MCF 10A (cell line): ENCODE measurements around the gene SSH2. TPM values are rescaled to one million over a fixed set of nuclear protein-coding genes. Genes with fewer than 3 reads are reported as not detected.

Experiments used
- BruUV-seq: library from RNA; stranded (reverse); fragments of 400-500 nt; replicated peaks from 2 replicates; lab custom pipeline; 2021; lab: Mats Ljungman, UMichigan
- CTCF ChIA-PET: fragments of 300-600 bp; sonication (Branson Sonifier 250); formaldehyde crosslinking; extraction: SDS; loops from one replicate; lab custom pipeline; 2021; ENCODE audit warnings: antibody characterized with exemption, inconsistent platforms; lab: Yijun Ruan, JAX
- POLR2A ChIA-PET: fragments of 300-600, 350-650 bp; sonication (Branson Sonifier 250); formaldehyde crosslinking; extraction: SDS; loops from one replicate; lab custom pipeline; 2020; ENCODE audit warnings: antibody characterized with exemption, inconsistent platforms; lab: Yijun Ruan, JAX
- DNase-seq: peaks from one replicate; pipeline ENCODE4 v3.0.0-alpha.2; 2018; ENCODE audit not compliant: unreplicated experiment
- H3K27ac Mint-ChIP-seq: one replicate; pipeline ENCODE4 v1.8.0; 2022; ENCODE audit warnings: mild to moderate bottlenecking, low read depth, mixed read lengths; ENCODE audit not compliant: unreplicated experiment
- H3K27me3 Mint-ChIP-seq: one replicate; pipeline ENCODE4 v1.8.0; 2022; ENCODE audit warnings: mixed read lengths; ENCODE audit not compliant: insufficient read depth, unreplicated experiment
- H3K36me3 Mint-ChIP-seq: one replicate; pipeline ENCODE4 v1.8.0; 2022; ENCODE audit warnings: mild to moderate bottlenecking, moderate library complexity, mixed read lengths; ENCODE audit not compliant: insufficient read depth, unreplicated experiment
- H3K4me1 Mint-ChIP-seq: one replicate; pipeline ENCODE4 v1.8.0; 2022; ENCODE audit warnings: mixed read lengths; ENCODE audit not compliant: insufficient read depth, unreplicated experiment
- H3K4me3 Mint-ChIP-seq: one replicate; pipeline ENCODE4 v1.8.0; 2022; ENCODE audit warnings: mild to moderate bottlenecking, moderate library complexity, mixed read lengths; ENCODE audit not compliant: unreplicated experiment
- H3K9me3 Mint-ChIP-seq: one replicate; pipeline ENCODE4 v1.8.0; 2022; ENCODE audit warnings: mixed read lengths; ENCODE audit not compliant: unreplicated experiment
- intact Hi-C: fragments of 100-400 bp; cut with micrococcal nuclease; formaldehyde crosslinking; loops from 2 replicates; pipeline ENCODE4 v1.14.1; 2022
- total RNA-seq: library from RNA; stranded (reverse); gene quantifications from 2 replicates; pipeline ENCODE4 v1.2.3, GENCODE V29; 2022
- TF ChIP-seq, protein P1 (sequence below): fragments of 200-600 bp; IDR thresholded peaks from one replicate; pipeline ENCODE4 v1.8.0; 2022; ENCODE audit warnings: antibody characterized with exemption, mild to moderate bottlenecking; ENCODE audit not compliant: unreplicated experiment

SSH2 gene
- total RNA-seq, 1 experiment from 2014 or later, result 21.9 TPM

DNA sequence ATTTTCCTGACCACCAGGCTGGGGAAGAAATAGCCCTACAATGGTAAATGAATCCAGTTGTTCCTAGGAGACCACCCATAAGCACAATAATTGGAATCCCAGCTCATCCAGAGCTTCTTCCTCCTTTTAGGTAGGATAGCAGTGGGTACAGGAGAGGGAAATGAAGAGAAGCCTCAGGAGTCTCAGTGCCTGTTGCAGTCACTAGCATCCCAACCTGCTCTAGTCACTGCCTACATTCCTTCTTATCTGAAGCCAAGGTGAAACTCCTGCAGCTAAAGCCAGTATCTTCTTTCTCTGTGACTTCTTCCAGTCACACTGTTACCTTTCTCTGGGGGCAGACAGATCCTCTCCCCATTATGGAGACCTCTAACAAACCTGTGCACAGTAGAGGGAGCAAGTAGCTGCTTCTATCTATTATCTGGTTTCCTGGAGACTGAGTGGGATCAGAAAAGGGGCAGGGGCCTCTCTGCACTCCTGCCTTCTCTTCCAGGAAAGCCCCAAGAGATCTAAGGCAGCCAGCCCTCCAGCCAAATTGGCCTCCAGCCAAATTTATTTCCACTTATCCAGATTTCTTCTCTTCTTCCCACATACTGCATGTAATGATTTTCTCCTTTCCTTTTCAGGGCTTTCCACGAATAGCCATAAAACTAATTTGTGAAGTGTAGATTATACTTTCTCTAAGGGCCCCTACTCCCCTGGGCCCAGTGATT lies 85.5 kb downstream of the SSH2 start:
- no peak overlapping the region for H3K4me3 Mint-ChIP-seq
- CTCF ChIA-PET, result no interaction called here
- POLR2A ChIA-PET, result interaction anchor here (0.7 kb wide), 1 partner anchor 9 kb away, joined by 3 read pairs; no protein-coding TSS in a partner anchor
- intact Hi-C loops, result no loop called here
- H3K27ac Mint-ChIP-seq, result no peak overlapping the region
- no peak for DNase-seq
- H3K36me3 Mint-ChIP-seq, result peaks cover 5% of the 10 kb centered on the region
- BruUV-seq, result no TSS peak
- H3K4me1 Mint-ChIP-seq, result peaks cover 11% of the 10 kb centered on the region
- TF ChIP-seq, protein P1, sequence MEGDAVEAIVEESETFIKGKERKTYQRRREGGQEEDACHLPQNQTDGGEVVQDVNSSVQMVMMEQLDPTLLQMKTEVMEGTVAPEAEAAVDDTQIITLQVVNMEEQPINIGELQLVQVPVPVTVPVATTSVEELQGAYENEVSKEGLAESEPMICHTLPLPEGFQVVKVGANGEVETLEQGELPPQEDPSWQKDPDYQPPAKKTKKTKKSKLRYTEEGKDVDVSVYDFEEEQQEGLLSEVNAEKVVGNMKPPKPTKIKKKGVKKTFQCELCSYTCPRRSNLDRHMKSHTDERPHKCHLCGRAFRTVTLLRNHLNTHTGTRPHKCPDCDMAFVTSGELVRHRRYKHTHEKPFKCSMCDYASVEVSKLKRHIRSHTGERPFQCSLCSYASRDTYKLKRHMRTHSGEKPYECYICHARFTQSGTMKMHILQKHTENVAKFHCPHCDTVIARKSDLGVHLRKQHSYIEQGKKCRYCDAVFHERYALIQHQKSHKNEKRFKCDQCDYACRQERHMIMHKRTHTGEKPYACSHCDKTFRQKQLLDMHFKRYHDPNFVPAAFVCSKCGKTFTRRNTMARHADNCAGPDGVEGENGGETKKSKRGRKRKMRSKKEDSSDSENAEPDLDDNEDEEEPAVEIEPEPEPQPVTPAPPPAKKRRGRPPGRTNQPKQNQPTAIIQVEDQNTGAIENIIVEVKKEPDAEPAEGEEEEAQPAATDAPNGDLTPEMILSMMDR, result no peak
- no peaks in the 10 kb centered on the region for H3K9me3 Mint-ChIP-seq
- H3K27me3 Mint-ChIP-seq, result no peaks in the 10 kb centered on the region

- H3K27ac Mint-ChIP-seq, result no peak overlapping the region
- no TSS peak for BruUV-seq
- DNase-seq, result no peak
- no peaks in the 10 kb centered on the region for H3K27me3 Mint-ChIP-seq
- POLR2A ChIA-PET, result no interaction called here
- H3K36me3 Mint-ChIP-seq, result peaks cover 5% of the 10 kb centered on the region
- H3K9me3 Mint-ChIP-seq, result no peaks in the 10 kb centered on the region
- TF ChIP-seq, protein P1, result no peak
- H3K4me1 Mint-ChIP-seq, result peaks cover 11% of the 10 kb centered on the region
- intact Hi-C loops, result no loop called here
- H3K4me3 Mint-ChIP-seq, result no peak overlapping the region
- CTCF ChIA-PET, result no interaction called here
These were observed 89.1 kb downstream of the SSH2 start for GRCh38 chr17:29840884-29841283.

DNA sequence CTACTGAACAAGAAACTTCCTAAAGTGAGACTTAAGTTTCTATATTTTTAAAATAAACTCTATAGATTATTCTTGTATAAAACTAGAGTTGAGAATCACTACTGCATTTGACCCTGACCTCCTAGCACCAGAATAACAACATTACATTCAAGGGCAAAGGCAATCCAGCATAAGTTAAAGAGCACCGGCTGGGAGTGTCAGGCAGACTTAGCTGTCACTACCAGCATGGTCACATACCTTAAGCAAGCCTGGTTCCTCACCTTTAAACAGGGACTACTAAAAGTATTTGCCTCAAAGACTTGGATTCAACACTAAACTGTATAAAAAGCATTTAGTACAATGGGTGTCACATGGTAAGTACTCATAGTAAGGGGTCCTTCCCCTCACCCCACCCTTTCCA lies 90.4 kb downstream of the SSH2 start:
- POLR2A ChIA-PET, result interaction anchor here (1.0 to 1.2 kb wide), 2 partner anchors 11 to 15 kb away, joined by 3 to 4 read pairs; no protein-coding TSS in a partner anchor
- Mint-ChIP-seq H3K4me1 (peaks cover 7% of the 10 kb centered on the region), H3K4me3 (no peak overlapping the region), H3K27ac (no peak overlapping the region), H3K27me3 (no peaks in the 10 kb centered on the region), H3K36me3 (peaks cover 12% of the 10 kb centered on the region), H3K9me3 (no peaks in the 10 kb centered on the region)
- BruUV-seq, result no TSS peak
- CTCF ChIA-PET, result interaction anchor here (1.3 to 2.3 kb wide), 2 partner anchors 91 to 201 kb away, joined by 3 to 8 read pairs; no protein-coding TSS in a partner anchor
- TF ChIP-seq, protein P1, result no peak
- intact Hi-C loops, result no loop called here
- DNase-seq, result no peak

- DNase-seq, result no peak
- no TSS peak for BruUV-seq
- ChIA-PET CTCF (interaction anchor here (0.5 to 2.5 kb wide), 3 partner anchors 29 to 1078 kb away, joined by 3 to 8 read pairs (median 7); no protein-coding TSS in a partner anchor), POLR2A (interaction anchor here (1.0 to 1.2 kb wide), 2 partner anchors 10 to 15 kb away, joined by 3 to 4 read pairs; no protein-coding TSS in a partner anchor)
- Mint-ChIP-seq H3K4me3 (no peak overlapping the region), H3K9me3 (no peaks in the 10 kb centered on the region), H3K27me3 (no peaks in the 10 kb centered on the region), H3K4me1 (peaks cover 5% of the 10 kb centered on the region), H3K36me3 (peaks cover 12% of the 10 kb centered on the region), H3K27ac (no peak overlapping the region)
- TF ChIP-seq, protein P1, result no peak
- intact Hi-C loops, result no loop called here
These were observed 91.1 kb downstream of the SSH2 start for GRCh38 chr17:29838961-29839360.
